K562 (cell line): ENCODE data around the gene SH3TC1.

Source experiments
- ATF1 ChIP-seq, 2 experiments: fragments of 450-650 bp in 1 of 2; IDR thresholded peaks; 2 replicates each; pipeline ENCODE4 v1.6.1; 2016; ENCODE audit warnings: missing compliant biosample characterization in 1 of 2, missing genetic modification characterization in 1 of 2
- CREB1 ChIP-seq, 2 experiments: sonication (generic) in 1 of 2; formaldehyde crosslinking in 1 of 2; IDR thresholded peaks; 2 replicates each; pipeline versions ENCODE4 v1.6.1 to v1.8.0; 2012 to 2022; ENCODE audit warnings: inconsistent platforms in 1 of 2, mild to moderate bottlenecking in 1 of 2, missing genetic modification reagents in 1 of 2, moderate library complexity in 1 of 2
- EZH2 ChIP-seq: IDR thresholded peaks from 2 replicates; pipeline ENCODE4 v1.6.1; 2012; ENCODE audit warnings: low read depth, mild to moderate bottlenecking, inconsistent platforms, low read length, borderline replicate concordance
- MEF2A ChIP-seq: IDR thresholded peaks from 2 replicates; pipeline ENCODE4 v1.6.1; 2011; ENCODE audit warnings: low read depth, mild to moderate bottlenecking, low read length, moderate library complexity; ENCODE audit not compliant: control insufficient read depth
- TCF7 ChIP-seq: sonication (generic); IDR thresholded peaks from 2 replicates; pipeline ENCODE4 v1.6.1; 2016; ENCODE audit warnings: antibody characterized with exemption, borderline replicate concordance

- TF ChIP-seq CREB1 (IDR thresholded peaks at IDR 0.05) (no peak), CREB1 (CRISPR knock-in tag; IDR thresholded peaks at IDR 0.05) (no peak), TCF7 (no peak), MEF2A (no peak), EZH2 (no peak), ATF1 (CRISPR knock-in tag; IDR thresholded peaks at IDR 0.05) (no peak), ATF1 (tag; IDR thresholded peaks at IDR 0.05) (no peak)
Observed at GRCh38 chr4:8175686-8176085, 23.4 kb upstream of the SH3TC1 start.
